ENCODE measurements around the gene MAPK8IP1. TPM values are rescaled to one million over a fixed set of nuclear protein-coding genes. Genes with fewer than 3 reads are reported as not detected.

The MAPK8IP1 gene
- total RNA-seq, 1 experiment from 2014 or later, result 8.2 TPM

GRCh38 chr11:45871638-45872037, 13.8 kb upstream of the MAPK8IP1 start:
- Histone ChIP-seq H3K4me1 (no peaks in the 10 kb centered on the region), H3K4me3 (ENCODE audit: low read depth, low read length) (no peak overlapping the region), H3K36me3 (ENCODE audit: control insufficient read depth, insufficient read depth, low read length) (peaks cover 5% of the 10 kb centered on the region), H3K27me3 (replicated peaks; ENCODE audit: control insufficient read depth, insufficient read depth, low read length) (no peaks in the 10 kb centered on the region), H3K9me3 (no peaks in the 10 kb centered on the region)
- no peaks in the 10 kb centered on the region for H3K27me3 Mint-ChIP-seq (ENCODE audit: insufficient read depth, unreplicated experiment)
- no peak for TF ChIP-seq CTCF (IDR thresholded peaks at IDR 0.05; ENCODE audit: insufficient read depth in 1 of 2, low read depth in 1 of 2, low read length in 1 of 2, severe bottlenecking in 1 of 2, unreplicated experiment in 1 of 2)
- no peaks in the 10 kb centered on the region for H3K4me1 Mint-ChIP-seq (ENCODE audit: low read depth, unreplicated experiment)
- ChIA-PET CTCF (interaction anchor here (2.1 kb wide), 1 partner anchor 135 kb away, joined by 5 read pairs; no protein-coding TSS in a partner anchor), POLR2A (no interaction called here)
- H3K9me3 Mint-ChIP-seq (ENCODE audit: unreplicated experiment), result no peaks in the 10 kb centered on the region
- H3K4me3 Mint-ChIP-seq (ENCODE audit: unreplicated experiment), result no peak overlapping the region
- no peak overlapping the region for H3K27ac Mint-ChIP-seq (ENCODE audit: unreplicated experiment)
- peaks cover 36% of the 10 kb centered on the region for H3K36me3 Mint-ChIP-seq (ENCODE audit: insufficient read depth, unreplicated experiment)
- BruUV-seq (replicated peaks), result no TSS peak
- intact Hi-C loops (cut with micrococcal nuclease; ENCODE audit: unreplicated experiment), result loop anchor here (1.0 kb wide), 1 partner anchor 135 kb away; no protein-coding TSS in a partner anchor
- DNase-seq, result no peak

GRCh38 chr11:45872651-45873356, 12.6 kb upstream of the MAPK8IP1 start:
- H3K9me3 Mint-ChIP-seq (ENCODE audit: unreplicated experiment), result no peaks in the 10 kb centered on the region
- Histone ChIP-seq H3K36me3 (ENCODE audit: control insufficient read depth, insufficient read depth, low read length) (peaks cover 6% of the 10 kb centered on the region), H3K4me3 (ENCODE audit: low read depth, low read length) (no peak overlapping the region), H3K9me3 (no peaks in the 10 kb centered on the region), H3K27me3 (replicated peaks; ENCODE audit: control insufficient read depth, insufficient read depth, low read length) (no peaks in the 10 kb centered on the region), H3K4me1 (no peaks in the 10 kb centered on the region)
- peak; percentile 60 to 74 for TF ChIP-seq CTCF (IDR thresholded peaks at IDR 0.05; ENCODE audit: insufficient read depth in 1 of 2, low read depth in 1 of 2, low read length in 1 of 2, severe bottlenecking in 1 of 2, unreplicated experiment in 1 of 2)
- no peak overlapping the region for H3K4me3 Mint-ChIP-seq (ENCODE audit: unreplicated experiment)
- ChIA-PET CTCF (interaction anchor here (2.1 kb wide), 1 partner anchor 134 kb away, joined by 5 read pairs; no protein-coding TSS in a partner anchor), POLR2A (no interaction called here)
- intact Hi-C loops (cut with micrococcal nuclease; ENCODE audit: unreplicated experiment), result loop anchor here (1.0 kb wide), 1 partner anchor 133 kb away; no protein-coding TSS in a partner anchor
- H3K36me3 Mint-ChIP-seq (ENCODE audit: insufficient read depth, unreplicated experiment), result peaks cover 32% of the 10 kb centered on the region
- DNase-seq, result peak; percentile 57 to 68
- no peaks in the 10 kb centered on the region for H3K4me1 Mint-ChIP-seq (ENCODE audit: low read depth, unreplicated experiment)
- BruUV-seq (replicated peaks), result no TSS peak
- H3K27me3 Mint-ChIP-seq (ENCODE audit: insufficient read depth, unreplicated experiment), result no peaks in the 10 kb centered on the region
- H3K27ac Mint-ChIP-seq (ENCODE audit: unreplicated experiment), result no peak overlapping the region

GRCh38 chr11:45876401-45876800, 9.1 kb upstream of the MAPK8IP1 start:
- CTCF ChIA-PET, result interaction anchor here (0.5 kb wide), 1 partner anchor 372 kb away, joined by 4 read pairs; no protein-coding TSS in a partner anchor

More at GRCh38 chr11:45876401-45876800, 9.1 kb upstream of the MAPK8IP1 start:
- Mint-ChIP-seq H3K9me3 (ENCODE audit: unreplicated experiment) (no peaks in the 10 kb centered on the region), H3K27me3 (ENCODE audit: insufficient read depth, unreplicated experiment) (no peaks in the 10 kb centered on the region), H3K4me3 (ENCODE audit: unreplicated experiment) (no peak overlapping the region), H3K4me1 (ENCODE audit: low read depth, unreplicated experiment) (no peaks in the 10 kb centered on the region), H3K27ac (ENCODE audit: unreplicated experiment) (no peak overlapping the region), H3K36me3 (ENCODE audit: insufficient read depth, unreplicated experiment) (peaks cover 21% of the 10 kb centered on the region)
- DNase-seq, result no peak
- POLR2A ChIA-PET, result no interaction called here
- H3K4me3 ChIP-seq (ENCODE audit: low read depth, low read length), result no peak overlapping the region
- TF ChIP-seq CTCF (IDR thresholded peaks at IDR 0.05; ENCODE audit: insufficient read depth in 1 of 2, low read depth in 1 of 2, low read length in 1 of 2, severe bottlenecking in 1 of 2, unreplicated experiment in 1 of 2), result no peak
- peaks cover 8% of the 10 kb centered on the region; the same call in 1 of the 2 replicates for H3K4me1 ChIP-seq
- H3K36me3 ChIP-seq (ENCODE audit: control insufficient read depth, insufficient read depth, low read length), result peaks cover 4% of the 10 kb centered on the region
- intact Hi-C loops (cut with micrococcal nuclease; ENCODE audit: unreplicated experiment), result no loop called here
- no TSS peak for BruUV-seq (replicated peaks)
- no peaks in the 10 kb centered on the region for H3K9me3 ChIP-seq
- H3K27me3 ChIP-seq (replicated peaks; ENCODE audit: control insufficient read depth, insufficient read depth, low read length), result no peaks in the 10 kb centered on the region
